NCI-H1417 treated with DMSO at 0.1 percent for 48 hours (cell line): ENCODE measurements around the gene LRRC8C.

ENCODE experiments used
- DNase-seq: peaks from one replicate; lab custom pipeline; 2025; lab: John Stamatoyannopoulos, UW

The LRRC8C gene

GRCh38 chr1:89633800-89634625, 1.1 kb downstream of the LRRC8C start:
- no peak for DNase-seq

- no peak for DNase-seq
Observed at GRCh38 chr1:89635825-89636815, 3.2 kb downstream of the LRRC8C start.

- no peak for DNase-seq
Observed at GRCh38 chr1:89637496-89637895, 4.6 kb downstream of the LRRC8C start.

GRCh38 chr1:89640440-89640839, 7.5 kb downstream of the LRRC8C start:
- DNase-seq, result no peak

GRCh38 chr1:89641781-89642180, 8.9 kb downstream of the LRRC8C start:
- DNase-seq, result no peak

- DNase-seq, result no peak
Observed at GRCh38 chr1:89643577-89643976, 10.7 kb downstream of the LRRC8C start.

GRCh38 chr1:89644119-89644814, 11.3 kb downstream of the LRRC8C start:
- no peak for DNase-seq

- DNase-seq, result no peak
Observed at GRCh38 chr1:89646259-89646658, 13.3 kb downstream of the LRRC8C start.

- DNase-seq, result no peak
Observed at GRCh38 chr1:89649783-89650182, 16.9 kb downstream of the LRRC8C start.

- DNase-seq, result no peak
Observed at GRCh38 chr1:89652373-89652772, 19.5 kb downstream of the LRRC8C start.

GRCh38 chr1:89657886-89658285, 25.0 kb downstream of the LRRC8C start:
- DNase-seq, result no peak

- DNase-seq, result no peak
Observed at GRCh38 chr1:89659322-89660081, 26.6 kb downstream of the LRRC8C start.

- no peak for DNase-seq
Observed at GRCh38 chr1:89660224-89661061, 27.5 kb downstream of the LRRC8C start.

- DNase-seq, result no peak
Observed at GRCh38 chr1:89665941-89666340, 33.0 kb downstream of the LRRC8C start.

GRCh38 chr1:89666640-89667039, 33.7 kb downstream of the LRRC8C start:
- no peak for DNase-seq

GRCh38 chr1:89667691-89668090, 34.8 kb downstream of the LRRC8C start:
- DNase-seq, result no peak

- DNase-seq, result no peak
Observed at GRCh38 chr1:89668961-89669360, 36.0 kb downstream of the LRRC8C start.

- DNase-seq, result no peak
Observed at GRCh38 chr1:89669441-89669840, 36.5 kb downstream of the LRRC8C start.

GRCh38 chr1:89670163-89670562, 37.2 kb downstream of the LRRC8C start:
- no peak for DNase-seq

GRCh38 chr1:89670711-89671110, 37.8 kb downstream of the LRRC8C start:
- no peak for DNase-seq
